ENCODE results near the gene XCL1. TPM values are rescaled to one million over a fixed set of nuclear protein-coding genes. Genes with fewer than 3 reads are reported as not detected.
"Not testable (repeated sequence)": the region's sequence is repeated elsewhere in the genome, so short reads cannot be mapped to it uniquely, and the experiment has no call there.

The XCL1 gene
- 0.19 TPM for polyA plus RNA-seq (ENCODE audit: insufficient read length)

GRCh38 chr1:168576245-168576688 is at the start of gene XCL1:
TSS of gene XCL1 (plus strand) at chr1:168576605. CDS start at chr1:168576638, 33 bp downstream.
- not testable (repeated sequence) for DNase-seq (ENCODE audit: low read depth)

GRCh38 chr1:168529518-168529917 is 46.9 kb upstream of the XCL1 start:
- DNase-seq (ENCODE audit: low read depth), result no peak

GRCh38 chr1:168531615-168532345 is 44.6 kb upstream of the XCL1 start:
- DNase-seq (ENCODE audit: low read depth), result no peak

GRCh38 chr1:168535536-168535935 is 40.9 kb upstream of the XCL1 start:
- DNase-seq (ENCODE audit: low read depth), result no peak

GRCh38 chr1:168540798-168541197 is 35.6 kb upstream of the XCL1 start:
- not testable (repeated sequence) for DNase-seq (ENCODE audit: low read depth)

- DNase-seq (ENCODE audit: low read depth), result not testable (repeated sequence)
These were observed 33.4 kb upstream of the XCL1 start for GRCh38 chr1:168542978-168543377.

GRCh38 chr1:168543840-168544498 is 32.4 kb upstream of the XCL1 start, which contains the start of gene XCL2:
TSS of gene XCL2 (minus strand) at chr1:168543997. CDS start at chr1:168543964, 33 bp downstream.
- not testable (repeated sequence) for DNase-seq (ENCODE audit: low read depth)

- DNase-seq (ENCODE audit: low read depth), result not testable (repeated sequence)
These were observed 30.5 kb upstream of the XCL1 start for GRCh38 chr1:168545678-168546552.

GRCh38 chr1:168546553-168546895 is 29.9 kb upstream of the XCL1 start:
- not testable (repeated sequence) for DNase-seq (ENCODE audit: low read depth)

- no peak for DNase-seq (ENCODE audit: low read depth)
These were observed 25.4 kb upstream of the XCL1 start for GRCh38 chr1:168550971-168551370.

- no peak for DNase-seq (ENCODE audit: low read depth)
These were observed 24.7 kb upstream of the XCL1 start for GRCh38 chr1:168551688-168552087.

- DNase-seq (ENCODE audit: low read depth), result no peak
These were observed 23.4 kb upstream of the XCL1 start for GRCh38 chr1:168552961-168553360.

- DNase-seq (ENCODE audit: low read depth), result no peak
These were observed 22.5 kb upstream of the XCL1 start for GRCh38 chr1:168553680-168554553.

GRCh38 chr1:168554603-168555483 is 21.6 kb upstream of the XCL1 start:
- DNase-seq (ENCODE audit: low read depth), result no peak

- DNase-seq (ENCODE audit: low read depth), result no peak
These were observed 20.8 kb upstream of the XCL1 start for GRCh38 chr1:168555508-168556046.

- DNase-seq (ENCODE audit: low read depth), result no peak
These were observed 19.8 kb upstream of the XCL1 start for GRCh38 chr1:168556647-168557046.

GRCh38 chr1:168560370-168560769 is 16.0 kb upstream of the XCL1 start:
- no peak for DNase-seq (ENCODE audit: low read depth)

- DNase-seq (ENCODE audit: low read depth), result no peak
These were observed 14.4 kb upstream of the XCL1 start for GRCh38 chr1:168561989-168562388.

GRCh38 chr1:168565825-168566224 is 10.6 kb upstream of the XCL1 start:
- DNase-seq (ENCODE audit: low read depth), result no peak

GRCh38 chr1:168567007-168567406 is 9.4 kb upstream of the XCL1 start:
- no peak for DNase-seq (ENCODE audit: low read depth)
